ENCODE results near the gene ZYX.

DNA sequence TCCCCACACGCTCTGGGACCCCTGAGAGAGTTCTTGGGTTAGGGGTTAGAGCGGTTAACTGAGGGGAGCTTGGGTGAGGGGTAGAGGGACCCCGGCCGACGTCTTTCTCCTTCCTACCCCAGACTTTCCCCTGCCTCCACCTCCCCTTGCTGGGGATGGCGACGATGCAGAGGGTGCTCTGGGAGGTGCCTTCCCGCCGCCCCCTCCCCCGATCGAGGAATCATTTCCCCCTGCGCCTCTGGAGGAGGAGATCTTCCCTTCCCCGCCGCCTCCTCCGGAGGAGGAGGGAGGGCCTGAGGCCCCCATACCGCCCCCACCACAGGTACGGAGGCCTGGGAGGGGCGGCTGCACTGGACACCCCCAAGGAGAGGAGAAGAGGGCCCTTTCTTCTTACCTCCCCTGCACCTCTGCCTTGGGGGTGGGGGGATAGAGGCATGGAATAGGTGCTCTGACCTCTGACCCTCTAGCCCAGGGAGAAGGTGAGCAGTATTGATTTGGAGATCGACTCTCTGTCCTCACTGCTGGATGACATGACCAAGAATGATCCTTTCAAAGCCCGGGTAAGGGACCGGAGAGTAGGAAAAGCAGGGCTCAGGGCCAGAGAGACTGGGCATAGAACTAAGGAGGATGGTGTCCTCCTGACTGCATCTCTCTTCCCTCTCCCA, 1.1 kb downstream of the ZYX start:
- TF ChIP-seq, protein P1, sequence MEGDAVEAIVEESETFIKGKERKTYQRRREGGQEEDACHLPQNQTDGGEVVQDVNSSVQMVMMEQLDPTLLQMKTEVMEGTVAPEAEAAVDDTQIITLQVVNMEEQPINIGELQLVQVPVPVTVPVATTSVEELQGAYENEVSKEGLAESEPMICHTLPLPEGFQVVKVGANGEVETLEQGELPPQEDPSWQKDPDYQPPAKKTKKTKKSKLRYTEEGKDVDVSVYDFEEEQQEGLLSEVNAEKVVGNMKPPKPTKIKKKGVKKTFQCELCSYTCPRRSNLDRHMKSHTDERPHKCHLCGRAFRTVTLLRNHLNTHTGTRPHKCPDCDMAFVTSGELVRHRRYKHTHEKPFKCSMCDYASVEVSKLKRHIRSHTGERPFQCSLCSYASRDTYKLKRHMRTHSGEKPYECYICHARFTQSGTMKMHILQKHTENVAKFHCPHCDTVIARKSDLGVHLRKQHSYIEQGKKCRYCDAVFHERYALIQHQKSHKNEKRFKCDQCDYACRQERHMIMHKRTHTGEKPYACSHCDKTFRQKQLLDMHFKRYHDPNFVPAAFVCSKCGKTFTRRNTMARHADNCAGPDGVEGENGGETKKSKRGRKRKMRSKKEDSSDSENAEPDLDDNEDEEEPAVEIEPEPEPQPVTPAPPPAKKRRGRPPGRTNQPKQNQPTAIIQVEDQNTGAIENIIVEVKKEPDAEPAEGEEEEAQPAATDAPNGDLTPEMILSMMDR (conservative IDR thresholded peaks at IDR 0.05 in 1 of 2, IDR thresholded peaks at IDR 0.05 in 1 of 2; ENCODE audit: extremely low read depth in 1 of 2, insufficient read depth in 1 of 2, low read depth in 1 of 2, low read length in 2 of 2) = no peak
- no peak for TF ChIP-seq EZH2 (IDR thresholded peaks at IDR 0.05; ENCODE audit: borderline replicate concordance, low read length)
